ENCODE results near the gene TFCP2L1. TPM values are rescaled to one million over a fixed set of nuclear protein-coding genes. Genes with fewer than 3 reads are reported as not detected.

Gene TFCP2L1
- total and polyA plus RNA-seq, 11 donors = 0.04 to 1.5 (median 0.17) TPM; not detected in 1

- no peak overlapping the region for H3K4me3 ChIP-seq
- peaks cover 0 to 7% (median 0%) of the 10 kb centered on the region in 12 donors for H3K4me1 ChIP-seq
- intact Hi-C loops (cut with DNase I) = no loop called here
- TF ChIP-seq, protein P1, sequence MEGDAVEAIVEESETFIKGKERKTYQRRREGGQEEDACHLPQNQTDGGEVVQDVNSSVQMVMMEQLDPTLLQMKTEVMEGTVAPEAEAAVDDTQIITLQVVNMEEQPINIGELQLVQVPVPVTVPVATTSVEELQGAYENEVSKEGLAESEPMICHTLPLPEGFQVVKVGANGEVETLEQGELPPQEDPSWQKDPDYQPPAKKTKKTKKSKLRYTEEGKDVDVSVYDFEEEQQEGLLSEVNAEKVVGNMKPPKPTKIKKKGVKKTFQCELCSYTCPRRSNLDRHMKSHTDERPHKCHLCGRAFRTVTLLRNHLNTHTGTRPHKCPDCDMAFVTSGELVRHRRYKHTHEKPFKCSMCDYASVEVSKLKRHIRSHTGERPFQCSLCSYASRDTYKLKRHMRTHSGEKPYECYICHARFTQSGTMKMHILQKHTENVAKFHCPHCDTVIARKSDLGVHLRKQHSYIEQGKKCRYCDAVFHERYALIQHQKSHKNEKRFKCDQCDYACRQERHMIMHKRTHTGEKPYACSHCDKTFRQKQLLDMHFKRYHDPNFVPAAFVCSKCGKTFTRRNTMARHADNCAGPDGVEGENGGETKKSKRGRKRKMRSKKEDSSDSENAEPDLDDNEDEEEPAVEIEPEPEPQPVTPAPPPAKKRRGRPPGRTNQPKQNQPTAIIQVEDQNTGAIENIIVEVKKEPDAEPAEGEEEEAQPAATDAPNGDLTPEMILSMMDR (IDR thresholded peaks at IDR 0.05) = no peak
- peak in 1 of 4 donors; percentile 20 for ATAC-seq
- no peaks in the 10 kb centered on the region for H3K27me3 ChIP-seq
- WGBS, 4 donors = 83 to 89% (median 87%) methylated on average over 9 to 13 of the region's 13 CpGs
- no peak overlapping the region for H3K27ac ChIP-seq
- H3K9me3 ChIP-seq = no peaks in the 10 kb centered on the region
- no peak for DNase-seq
- no peaks in the 10 kb centered on the region for H3K36me3 ChIP-seq
Measured at GRCh38 chr2:121256720-121257479, 28.1 kb downstream of the TFCP2L1 start.

- Histone ChIP-seq H3K27me3 (no peaks in the 10 kb centered on the region), H3K36me3 (no peaks in the 10 kb centered on the region), H3K4me3 (no peak overlapping the region), H3K9me3 (no peaks in the 10 kb centered on the region), H3K27ac (no peak overlapping the region), H3K4me1 (peaks cover 0 to 3% (median 0%) of the 10 kb centered on the region in 12 donors)
- 67 to 75% (median 73%) methylated on average over 8 of the region's 8 CpGs for WGBS, 4 donors
- intact Hi-C loops (cut with DNase I) = no loop called here
- ATAC-seq (no peak), DNase-seq (no peak)
- TF ChIP-seq, protein P1 (IDR thresholded peaks at IDR 0.05) = no peak
- TF ChIP-seq POLR2A (IDR thresholded peaks at IDR 0.05) = no peak
Measured at GRCh38 chr2:121255358-121255757, 29.6 kb downstream of the TFCP2L1 start.

GRCh38 chr2:121254748-121255147, 30.3 kb downstream of the TFCP2L1 start:
- no peak for TF ChIP-seq POLR2A (IDR thresholded peaks at IDR 0.05)
- TF ChIP-seq, protein P1 (IDR thresholded peaks at IDR 0.05) = no peak
- H3K4me3 ChIP-seq = no peak overlapping the region
- intact Hi-C loops (cut with DNase I) = no loop called here
- no peaks in the 10 kb centered on the region for H3K27me3 ChIP-seq
- no peaks in the 10 kb centered on the region for H3K9me3 ChIP-seq
- DNase-seq = no peak
- no peaks in the 10 kb centered on the region for H3K36me3 ChIP-seq
- H3K27ac ChIP-seq = no peak overlapping the region
- WGBS, 4 donors = 72 to 87% (median 78%) methylated on average over 4 of the region's 4 CpGs
- H3K4me1 ChIP-seq = no peaks in the 10 kb centered on the region
- no peak for ATAC-seq

GRCh38 chr2:121253674-121254240, 31.2 kb downstream of the TFCP2L1 start:
- Histone ChIP-seq H3K27ac (no peak overlapping the region), H3K4me3 (no peak overlapping the region), H3K4me1 (no peaks in the 10 kb centered on the region), H3K9me3 (no peaks in the 10 kb centered on the region), H3K27me3 (no peaks in the 10 kb centered on the region), H3K36me3 (no peaks in the 10 kb centered on the region)
- intact Hi-C loops (cut with DNase I) = no loop called here
- peak in 1 of 4 donors; percentile 14 for ATAC-seq
- no peak for DNase-seq
- WGBS, 4 donors = 85 to 92% (median 90%) methylated on average over 9 to 13 of the region's 13 CpGs
- TF ChIP-seq, protein P1 (IDR thresholded peaks at IDR 0.05) = no peak
- TF ChIP-seq POLR2A (IDR thresholded peaks at IDR 0.05) = no peak
